ENCODE measurements around the gene UBE2O.

Gene UBE2O

GRCh38 chr17:76345377-76345974 is 107.5 kb downstream of the UBE2O start:
- ATAC-seq (no peak), DNase-seq (no peak)

- DNase-seq, result no peak
- no peak for ATAC-seq
Observed at GRCh38 chr17:76343106-76343505, 109.8 kb downstream of the UBE2O start.

GRCh38 chr17:76341301-76341700 is 111.7 kb downstream of the UBE2O start:
- ATAC-seq, result no peak
- no peak for DNase-seq

Measured in stimulated activated naive CD8-positive, alpha-beta T cell treated with anti-CD3 and anti-CD28 coated beads, Interleukin-15, Interleukin-2, amounts not matched to agents 100 U/mL and 50 U/mL, for 24 hours (primary cell).